ENCODE data around the gene OR10AD1.

DNA sequence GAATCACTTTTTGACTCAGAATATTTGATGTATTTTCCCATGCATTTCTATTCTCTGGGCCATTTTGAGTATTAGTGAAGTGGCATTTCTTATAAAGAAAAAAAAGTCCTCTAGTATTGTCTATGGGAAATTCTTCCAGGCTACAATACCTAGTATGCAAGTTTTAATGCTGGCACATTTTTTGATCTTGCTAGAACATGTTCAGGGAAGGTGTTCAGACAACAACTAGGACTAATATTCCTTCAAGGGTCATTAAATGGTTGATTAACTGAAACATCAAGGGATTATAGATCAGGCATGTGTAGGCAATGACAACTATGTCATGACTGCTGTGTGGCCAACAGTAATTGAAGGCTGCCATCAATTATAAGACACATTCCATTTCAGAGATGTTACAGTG is 12.0 kb downstream of the OR10AD1 start:
- TF ChIP-seq, protein P1, sequence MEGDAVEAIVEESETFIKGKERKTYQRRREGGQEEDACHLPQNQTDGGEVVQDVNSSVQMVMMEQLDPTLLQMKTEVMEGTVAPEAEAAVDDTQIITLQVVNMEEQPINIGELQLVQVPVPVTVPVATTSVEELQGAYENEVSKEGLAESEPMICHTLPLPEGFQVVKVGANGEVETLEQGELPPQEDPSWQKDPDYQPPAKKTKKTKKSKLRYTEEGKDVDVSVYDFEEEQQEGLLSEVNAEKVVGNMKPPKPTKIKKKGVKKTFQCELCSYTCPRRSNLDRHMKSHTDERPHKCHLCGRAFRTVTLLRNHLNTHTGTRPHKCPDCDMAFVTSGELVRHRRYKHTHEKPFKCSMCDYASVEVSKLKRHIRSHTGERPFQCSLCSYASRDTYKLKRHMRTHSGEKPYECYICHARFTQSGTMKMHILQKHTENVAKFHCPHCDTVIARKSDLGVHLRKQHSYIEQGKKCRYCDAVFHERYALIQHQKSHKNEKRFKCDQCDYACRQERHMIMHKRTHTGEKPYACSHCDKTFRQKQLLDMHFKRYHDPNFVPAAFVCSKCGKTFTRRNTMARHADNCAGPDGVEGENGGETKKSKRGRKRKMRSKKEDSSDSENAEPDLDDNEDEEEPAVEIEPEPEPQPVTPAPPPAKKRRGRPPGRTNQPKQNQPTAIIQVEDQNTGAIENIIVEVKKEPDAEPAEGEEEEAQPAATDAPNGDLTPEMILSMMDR (IDR thresholded peaks at IDR 0.05): no peak
- TF ChIP-seq SIN3A (IDR thresholded peaks at IDR 0.05; ENCODE audit: borderline replicate concordance, insufficient read depth, low read depth, low read length): no peak
- TF ChIP-seq, protein P2, sequence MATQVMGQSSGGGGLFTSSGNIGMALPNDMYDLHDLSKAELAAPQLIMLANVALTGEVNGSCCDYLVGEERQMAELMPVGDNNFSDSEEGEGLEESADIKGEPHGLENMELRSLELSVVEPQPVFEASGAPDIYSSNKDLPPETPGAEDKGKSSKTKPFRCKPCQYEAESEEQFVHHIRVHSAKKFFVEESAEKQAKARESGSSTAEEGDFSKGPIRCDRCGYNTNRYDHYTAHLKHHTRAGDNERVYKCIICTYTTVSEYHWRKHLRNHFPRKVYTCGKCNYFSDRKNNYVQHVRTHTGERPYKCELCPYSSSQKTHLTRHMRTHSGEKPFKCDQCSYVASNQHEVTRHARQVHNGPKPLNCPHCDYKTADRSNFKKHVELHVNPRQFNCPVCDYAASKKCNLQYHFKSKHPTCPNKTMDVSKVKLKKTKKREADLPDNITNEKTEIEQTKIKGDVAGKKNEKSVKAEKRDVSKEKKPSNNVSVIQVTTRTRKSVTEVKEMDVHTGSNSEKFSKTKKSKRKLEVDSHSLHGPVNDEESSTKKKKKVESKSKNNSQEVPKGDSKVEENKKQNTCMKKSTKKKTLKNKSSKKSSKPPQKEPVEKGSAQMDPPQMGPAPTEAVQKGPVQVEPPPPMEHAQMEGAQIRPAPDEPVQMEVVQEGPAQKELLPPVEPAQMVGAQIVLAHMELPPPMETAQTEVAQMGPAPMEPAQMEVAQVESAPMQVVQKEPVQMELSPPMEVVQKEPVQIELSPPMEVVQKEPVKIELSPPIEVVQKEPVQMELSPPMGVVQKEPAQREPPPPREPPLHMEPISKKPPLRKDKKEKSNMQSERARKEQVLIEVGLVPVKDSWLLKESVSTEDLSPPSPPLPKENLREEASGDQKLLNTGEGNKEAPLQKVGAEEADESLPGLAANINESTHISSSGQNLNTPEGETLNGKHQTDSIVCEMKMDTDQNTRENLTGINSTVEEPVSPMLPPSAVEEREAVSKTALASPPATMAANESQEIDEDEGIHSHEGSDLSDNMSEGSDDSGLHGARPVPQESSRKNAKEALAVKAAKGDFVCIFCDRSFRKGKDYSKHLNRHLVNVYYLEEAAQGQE (IDR thresholded peaks at IDR 0.05; ENCODE audit: insufficient read depth in 1 of 2, low read depth in 2 of 2, low read length in 1 of 2): no peak
